Measurements from ENCODE around the gene SSMEM1. TPM values are rescaled to one million over a fixed set of nuclear protein-coding genes. Genes with fewer than 3 reads are reported as not detected.

Gene SSMEM1
- polyA plus RNA-seq: not detected in 2 replicates

GRCh38 chr7:130207642-130208041 lies at the start of gene SSMEM1:
Gene SSMEM1 (plus strand): TSS chr7:130207860. CDS start chr7:130207911, 51 bp downstream.

GRCh38 chr7:130205084-130205947 lies 2.3 kb upstream of the SSMEM1 start, which contains the start of gene TMEM209:
Gene TMEM209 (minus strand): TSS chr7:130205406. CDS start chr7:130205375, 31 bp downstream.

Other genes starting within 250 kb of the SSMEM1 start
- gene ZC3HC1, start 156.5 kb upstream of the SSMEM1 start, polyA plus RNA-seq: 12.9 and 17.7 TPM in 2 replicates
- gene KLHDC10, start 137.3 kb upstream of the SSMEM1 start, polyA plus RNA-seq: 14.5 and 15.9 TPM in 2 replicates
- gene TMEM209, start 2.5 kb upstream of the SSMEM1 start, polyA plus RNA-seq: 48.1 and 53.1 TPM in 2 replicates
- not detected in 2 replicates for gene CPA2, start 59.0 kb downstream of the SSMEM1 start, polyA plus RNA-seq
- not detected in 2 replicates for gene CPA4, start 85.3 kb downstream of the SSMEM1 start, polyA plus RNA-seq
- gene CPA5, start 137.0 kb downstream of the SSMEM1 start, polyA plus RNA-seq: not detected in 2 replicates
- gene CPA1, start 172.6 kb downstream of the SSMEM1 start, polyA plus RNA-seq: not detected in 2 replicates
- 26.8 and 27.6 TPM in 2 replicates for gene CEP41, start 233.2 kb downstream of the SSMEM1 start, polyA plus RNA-seq